ENCODE measurements around the gene CACNA1G. TPM values are rescaled to one million over a fixed set of nuclear protein-coding genes. Genes with fewer than 3 reads are reported as not detected.

CACNA1G gene
- total RNA-seq, 2 experiments from 2014 or later: not detected

- intact Hi-C loops (cut with DNase I, micrococcal nuclease): no loop called here
- Mint-ChIP-seq H3K4me3 (no peak overlapping the region), H3K9me3 (ENCODE audit: low read depth) (no peaks in the 10 kb centered on the region), H3K27me3 (peaks cover 19% of the 10 kb centered on the region), H3K4me1 (no peaks in the 10 kb centered on the region), H3K27ac (no peak overlapping the region), H3K36me3 (ENCODE audit: low read depth) (no peaks in the 10 kb centered on the region)
- CTCF ChIA-PET: interaction anchor here (0.6 kb wide), 1 partner anchor 39 kb away, joined by 3 read pairs; no protein-coding TSS in a partner anchor
- ATAC-seq (no peak), DNase-seq (no peak)
- POLR2A ChIA-PET: interaction anchor here (0.6 kb wide), 1 partner anchor 123 kb away, joined by 3 read pairs; no protein-coding TSS in a partner anchor
Observed at GRCh38 chr17:50570528-50570927, 10.0 kb downstream of the CACNA1G start.

- Mint-ChIP-seq H3K9me3 (ENCODE audit: low read depth) (no peaks in the 10 kb centered on the region), H3K36me3 (ENCODE audit: low read depth) (no peaks in the 10 kb centered on the region), H3K4me3 (no peak overlapping the region), H3K27ac (no peak overlapping the region), H3K27me3 (peaks cover 9% of the 10 kb centered on the region), H3K4me1 (no peaks in the 10 kb centered on the region)
- ChIA-PET CTCF (no interaction called here), POLR2A (no interaction called here)
- no peak for DNase-seq
- no peak for ATAC-seq
- intact Hi-C loops (cut with DNase I, micrococcal nuclease): no loop called here
Observed at GRCh38 chr17:50571681-50572080, 11.2 kb downstream of the CACNA1G start.

GRCh38 chr17:50572541-50572940, 12.0 kb downstream of the CACNA1G start:
- DNase-seq: no peak
- Mint-ChIP-seq H3K4me1 (no peaks in the 10 kb centered on the region), H3K4me3 (no peak overlapping the region), H3K36me3 (ENCODE audit: low read depth) (no peaks in the 10 kb centered on the region), H3K27me3 (peaks cover 9% of the 10 kb centered on the region), H3K9me3 (ENCODE audit: low read depth) (no peaks in the 10 kb centered on the region), H3K27ac (no peak overlapping the region)
- ChIA-PET CTCF (no interaction called here), POLR2A (no interaction called here)
- intact Hi-C loops (cut with DNase I, micrococcal nuclease): no loop called here
- ATAC-seq: no peak

- no peak for ATAC-seq
- no peak overlapping the region for H3K4me3 Mint-ChIP-seq
- ChIA-PET POLR2A (no interaction called here), CTCF (interaction anchor here (1.0 to 1.5 kb wide), 3 partner anchors 8 to 90 kb away, joined by 4 to 7 read pairs (median 6); no protein-coding TSS in a partner anchor)
- intact Hi-C loops (cut with DNase I, micrococcal nuclease): no loop called here
- H3K9me3 Mint-ChIP-seq (ENCODE audit: low read depth): no peaks in the 10 kb centered on the region
- DNase-seq: no peak
- H3K36me3 Mint-ChIP-seq (ENCODE audit: low read depth): no peaks in the 10 kb centered on the region
- no peak overlapping the region for H3K27ac Mint-ChIP-seq
- H3K27me3 Mint-ChIP-seq: peaks cover 10% of the 10 kb centered on the region
- H3K4me1 Mint-ChIP-seq: no peaks in the 10 kb centered on the region
Observed at GRCh38 chr17:50573866-50574611, 13.5 kb downstream of the CACNA1G start.

GRCh38 chr17:50575581-50576210, 15.2 kb downstream of the CACNA1G start:
- no peak for ATAC-seq
- H3K4me1 Mint-ChIP-seq: no peaks in the 10 kb centered on the region
- no peaks in the 10 kb centered on the region for H3K36me3 Mint-ChIP-seq (ENCODE audit: low read depth)
- no peak overlapping the region for H3K27ac Mint-ChIP-seq
- intact Hi-C loops (cut with DNase I, micrococcal nuclease): no loop called here
- POLR2A ChIA-PET: no interaction called here
- H3K27me3 Mint-ChIP-seq: peaks cover 10% of the 10 kb centered on the region
- no peaks in the 10 kb centered on the region for H3K9me3 Mint-ChIP-seq (ENCODE audit: low read depth)
- peak; percentile 28 for DNase-seq
- CTCF ChIA-PET: interaction anchor here (1.4 to 1.5 kb wide), 2 partner anchors 10 to 92 kb away, joined by 6 to 7 read pairs; no protein-coding TSS in a partner anchor
- H3K4me3 Mint-ChIP-seq: no peak overlapping the region

- intact Hi-C loops (cut with DNase I, micrococcal nuclease): no loop called here
- Mint-ChIP-seq H3K4me1 (no peaks in the 10 kb centered on the region), H3K9me3 (ENCODE audit: low read depth) (no peaks in the 10 kb centered on the region), H3K27me3 (peaks cover 9% of the 10 kb centered on the region), H3K27ac (no peak overlapping the region), H3K4me3 (no peak overlapping the region), H3K36me3 (ENCODE audit: low read depth) (no peaks in the 10 kb centered on the region)
- ChIA-PET CTCF (interaction anchor here (0.7 to 1.5 kb wide), 2 partner anchors 14 to 93 kb away, joined by 4 to 5 read pairs; no protein-coding TSS in a partner anchor), POLR2A (no interaction called here)
- no peak for DNase-seq
- ATAC-seq: no peak
Observed at GRCh38 chr17:50576864-50577263, 16.3 kb downstream of the CACNA1G start.

- H3K4me3 Mint-ChIP-seq: no peak overlapping the region
- peaks cover 8% of the 10 kb centered on the region for H3K27me3 Mint-ChIP-seq
- DNase-seq (no peak), ATAC-seq (no peak)
- ChIA-PET POLR2A (no interaction called here), CTCF (interaction anchor here (1.5 kb wide), 1 partner anchor 14 kb away, joined by 5 read pairs; no protein-coding TSS in a partner anchor)
- no peaks in the 10 kb centered on the region for H3K9me3 Mint-ChIP-seq (ENCODE audit: low read depth)
- intact Hi-C loops (cut with DNase I, micrococcal nuclease): no loop called here
- no peaks in the 10 kb centered on the region for H3K4me1 Mint-ChIP-seq
- no peaks in the 10 kb centered on the region for H3K36me3 Mint-ChIP-seq (ENCODE audit: low read depth)
- H3K27ac Mint-ChIP-seq: no peak overlapping the region
Observed at GRCh38 chr17:50577451-50577954, 17.0 kb downstream of the CACNA1G start.

- peaks cover 8% of the 10 kb centered on the region for H3K27me3 Mint-ChIP-seq
- H3K27ac Mint-ChIP-seq: no peak overlapping the region
- intact Hi-C loops (cut with DNase I, micrococcal nuclease): no loop called here
Observed at GRCh38 chr17:50578173-50578572, 17.7 kb downstream of the CACNA1G start.

GRCh38 chr17:50579399-50579798, 18.9 kb downstream of the CACNA1G start:
- Mint-ChIP-seq H3K9me3 (ENCODE audit: low read depth) (no peaks in the 10 kb centered on the region), H3K36me3 (ENCODE audit: low read depth) (no peaks in the 10 kb centered on the region), H3K27ac (no peak overlapping the region), H3K27me3 (peaks cover 10% of the 10 kb centered on the region), H3K4me3 (no peak overlapping the region), H3K4me1 (no peaks in the 10 kb centered on the region)
- ChIA-PET CTCF (interaction anchor here (0.9 kb wide), 1 partner anchor 16 kb away, joined by 3 read pairs; no protein-coding TSS in a partner anchor), POLR2A (no interaction called here)
- no peak for ATAC-seq
- no peak for DNase-seq
- intact Hi-C loops (cut with DNase I, micrococcal nuclease): no loop called here

More at GRCh38 chr17:50578173-50578572, 17.7 kb downstream of the CACNA1G start:
- DNase-seq: no peak
- ChIA-PET CTCF (interaction anchor here (1.5 kb wide), 1 partner anchor 15 kb away, joined by 5 read pairs; no protein-coding TSS in a partner anchor), POLR2A (no interaction called here)
- ATAC-seq: no peak
- Mint-ChIP-seq H3K36me3 (ENCODE audit: low read depth) (no peaks in the 10 kb centered on the region), H3K9me3 (ENCODE audit: low read depth) (no peaks in the 10 kb centered on the region), H3K4me3 (no peak overlapping the region), H3K4me1 (no peaks in the 10 kb centered on the region)

- no peaks in the 10 kb centered on the region for H3K36me3 Mint-ChIP-seq (ENCODE audit: low read depth)
- no peak for DNase-seq
Observed at GRCh38 chr17:50580646-50581045, 20.1 kb downstream of the CACNA1G start.

GRCh38 chr17:50581316-50581715, 20.8 kb downstream of the CACNA1G start:
- ATAC-seq (no peak), DNase-seq (no peak)
- intact Hi-C loops (cut with DNase I, micrococcal nuclease): no loop called here
- ChIA-PET POLR2A (no interaction called here), CTCF (interaction anchor here (0.6 to 1.5 kb wide), 2 partner anchors 8 to 163 kb away, joined by 3 to 4 read pairs; no protein-coding TSS in a partner anchor)
- Mint-ChIP-seq H3K27me3 (peaks cover 10% of the 10 kb centered on the region), H3K4me3 (no peak overlapping the region), H3K4me1 (no peaks in the 10 kb centered on the region), H3K9me3 (ENCODE audit: low read depth) (no peaks in the 10 kb centered on the region), H3K27ac (no peak overlapping the region), H3K36me3 (ENCODE audit: low read depth) (no peaks in the 10 kb centered on the region)

More at GRCh38 chr17:50580646-50581045, 20.1 kb downstream of the CACNA1G start:
- POLR2A ChIA-PET: no interaction called here
- Mint-ChIP-seq H3K4me1 (no peaks in the 10 kb centered on the region), H3K27ac (no peak overlapping the region), H3K9me3 (ENCODE audit: low read depth) (no peaks in the 10 kb centered on the region), H3K27me3 (peaks cover 10% of the 10 kb centered on the region), H3K4me3 (no peak overlapping the region)
- ATAC-seq: no peak
- intact Hi-C loops (cut with DNase I, micrococcal nuclease): no loop called here
- CTCF ChIA-PET: no interaction called here

All from activated CD4-positive, alpha-beta T cell treated with anti-CD3 and anti-CD28 coated beads for 36 hours (primary cell).